AG09309 (cell line): ENCODE data around the gene GNPDA2.

Source experiments
- DNase-seq: peaks from one replicate; pipeline ENCODE4 v3.0.0-alpha.2; 2010; ENCODE audit warnings: low read depth
- H3K4me3 ChIP-seq: 2 replicates; pipeline ENCODE4 v1.5.1; 2011; ENCODE audit warnings: mild to moderate bottlenecking, low read depth, low read length, moderate library complexity; ENCODE audit not compliant: control insufficient read depth
- CTCF ChIP-seq: IDR thresholded peaks from 2 replicates; pipeline ENCODE4 v1.5.1; 2011; ENCODE audit warnings: mild to moderate bottlenecking, low read depth, low read length, inconsistent platforms; ENCODE audit not compliant: insufficient read depth, control insufficient read depth; ENCODE audit errors: missing control alignments

GNPDA2 gene

DNA sequence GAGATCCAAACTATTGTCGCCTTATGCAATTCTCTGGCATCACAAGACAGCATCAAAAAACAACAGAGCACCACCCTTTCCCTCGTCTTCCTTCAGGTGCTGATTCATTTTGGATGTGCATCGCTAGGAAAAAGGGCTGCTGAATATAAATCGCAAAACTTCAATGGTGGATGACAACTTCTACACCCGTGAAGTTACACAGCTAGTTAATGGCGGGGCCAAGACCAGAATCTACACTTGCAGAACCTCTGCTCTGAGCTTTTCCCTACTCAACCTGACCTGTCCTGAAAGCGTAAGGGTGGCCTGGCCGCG is 674 bp downstream of the GNPDA2 start:
- no peak for DNase-seq
- H3K4me3 ChIP-seq: peak overlapping the region; percentile 75
- no peak for TF ChIP-seq CTCF

GRCh38 chr4:44725166-44725565 is 1.2 kb downstream of the GNPDA2 start:
- DNase-seq: no peak
- H3K4me3 ChIP-seq: peak overlapping the region; percentile 75
- no peak for TF ChIP-seq CTCF

DNA sequence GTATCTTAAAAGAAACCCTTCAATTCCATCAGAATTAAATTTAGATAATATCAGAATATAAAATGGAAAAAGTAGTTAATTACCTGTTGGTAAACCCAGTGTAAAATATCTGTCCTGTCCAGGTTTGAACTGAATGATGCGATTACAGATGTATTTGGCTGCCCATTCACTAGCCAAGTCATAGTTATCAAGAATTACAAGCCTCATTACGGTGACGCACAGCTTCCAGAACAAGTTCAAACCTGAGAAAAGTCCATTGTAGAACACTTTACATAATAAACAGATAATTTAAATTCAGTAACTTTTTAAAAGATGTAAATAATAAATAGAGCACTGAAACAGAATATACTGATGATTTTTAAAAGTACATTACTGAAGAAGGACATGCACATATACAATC is 4.4 kb downstream of the GNPDA2 start:
- no peak overlapping the region for H3K4me3 ChIP-seq
- no peak for TF ChIP-seq CTCF
- no peak for DNase-seq

DNA sequence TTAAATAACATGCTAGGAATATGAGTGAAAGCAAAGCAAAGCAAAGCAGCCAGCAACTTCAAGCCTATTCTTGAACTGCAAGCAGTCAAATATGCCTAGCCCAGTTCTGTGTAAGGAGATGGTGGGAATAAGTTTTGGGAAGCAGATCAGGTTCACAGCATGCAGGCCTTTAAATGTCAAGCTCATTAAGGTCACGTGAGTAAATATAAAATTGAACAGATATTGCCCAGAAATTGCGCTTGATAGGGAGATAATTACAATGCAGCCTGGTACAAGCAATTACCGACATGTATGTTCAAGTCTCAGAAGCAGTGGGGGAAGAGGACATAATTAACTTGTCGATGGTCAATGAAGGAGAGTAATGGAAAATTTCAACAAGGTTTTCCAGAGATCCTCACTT is 6.0 kb downstream of the GNPDA2 start:
- TF ChIP-seq CTCF: no peak
- no peak for DNase-seq
- H3K4me3 ChIP-seq: no peak overlapping the region

DNA sequence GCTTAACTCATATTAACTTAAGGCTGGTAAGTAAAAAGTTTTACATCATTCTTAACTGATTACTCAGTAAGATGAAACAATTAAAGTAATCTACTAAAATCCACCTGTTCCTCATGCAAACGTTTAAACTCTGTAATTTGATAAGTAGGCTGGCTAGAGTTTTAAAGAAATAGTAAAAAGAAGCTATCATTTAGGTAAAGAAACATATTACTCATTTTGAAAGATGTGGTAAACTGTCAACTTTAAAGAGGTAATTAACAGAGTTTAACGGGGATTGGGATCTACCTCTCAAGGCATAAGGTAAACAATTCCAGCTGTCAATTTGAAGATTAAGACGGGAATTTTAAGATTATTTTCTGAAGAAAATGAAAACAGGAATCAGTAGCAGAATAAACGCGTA is 9.8 kb downstream of the GNPDA2 start:
- no peak for TF ChIP-seq CTCF
- no peak overlapping the region for H3K4me3 ChIP-seq
- no peak for DNase-seq

GRCh38 chr4:44713125-44713524 is 13.2 kb downstream of the GNPDA2 start:
- DNase-seq: no peak
- no peak overlapping the region for H3K4me3 ChIP-seq
- no peak for TF ChIP-seq CTCF

GRCh38 chr4:44704673-44705072 is 21.7 kb downstream of the GNPDA2 start:
- H3K4me3 ChIP-seq: no peak overlapping the region
- no peak for DNase-seq
- TF ChIP-seq CTCF: no peak
